ENCODE data around the gene GNA12. TPM values are rescaled to one million over a fixed set of nuclear protein-coding genes. Genes with fewer than 3 reads are reported as not detected.

GNA12 gene
- total RNA-seq, 2 experiments from 2014 or later, result 15.1 to 17.9 TPM

- H3K36me3 Mint-ChIP-seq, result peaks cover 9% of the 10 kb centered on the region
- no peak overlapping the region for H3K27ac Mint-ChIP-seq
Observed at GRCh38 chr7:2779051-2779450, 65.1 kb downstream of the GNA12 start.

GRCh38 chr7:2777898-2778535 lies 66.1 kb downstream of the GNA12 start:
- DNase-seq, result no peak
- Mint-ChIP-seq H3K27ac (no peak overlapping the region), H3K36me3 (peaks cover 7% of the 10 kb centered on the region), H3K4me1 (peaks cover 20% of the 10 kb centered on the region), H3K4me3 (no peak overlapping the region), H3K9me3 (no peaks in the 10 kb centered on the region), H3K27me3 (no peaks in the 10 kb centered on the region)

More at GRCh38 chr7:2779051-2779450, 65.1 kb downstream of the GNA12 start:
- Mint-ChIP-seq H3K9me3 (no peaks in the 10 kb centered on the region), H3K4me1 (peaks cover 17% of the 10 kb centered on the region), H3K4me3 (no peak overlapping the region), H3K27me3 (no peaks in the 10 kb centered on the region)
- DNase-seq, result no peak

GRCh38 chr7:2776401-2776800 lies 67.7 kb downstream of the GNA12 start:
- no peaks in the 10 kb centered on the region for H3K27me3 Mint-ChIP-seq
- H3K9me3 Mint-ChIP-seq, result no peaks in the 10 kb centered on the region
- no peak overlapping the region for H3K27ac Mint-ChIP-seq
- H3K36me3 Mint-ChIP-seq, result peaks cover 10% of the 10 kb centered on the region
- no peak for DNase-seq
- H3K4me1 Mint-ChIP-seq, result peaks cover 13% of the 10 kb centered on the region
- no peak overlapping the region for H3K4me3 Mint-ChIP-seq

GRCh38 chr7:2775785-2776184 lies 68.3 kb downstream of the GNA12 start:
- Mint-ChIP-seq H3K27ac (no peak overlapping the region), H3K27me3 (no peaks in the 10 kb centered on the region), H3K36me3 (peaks cover 11% of the 10 kb centered on the region), H3K4me1 (peaks cover 13% of the 10 kb centered on the region), H3K4me3 (no peak overlapping the region), H3K9me3 (no peaks in the 10 kb centered on the region)
- no peak for DNase-seq

- Mint-ChIP-seq H3K4me3 (no peak overlapping the region), H3K4me1 (peaks cover 13% of the 10 kb centered on the region), H3K27me3 (no peaks in the 10 kb centered on the region), H3K9me3 (no peaks in the 10 kb centered on the region), H3K27ac (no peak overlapping the region), H3K36me3 (peaks cover 13% of the 10 kb centered on the region)
- no peak for DNase-seq
Observed at GRCh38 chr7:2775376-2775775, 68.7 kb downstream of the GNA12 start.

- H3K4me3 Mint-ChIP-seq, result no peak overlapping the region
- H3K9me3 Mint-ChIP-seq, result no peaks in the 10 kb centered on the region
- no peak for DNase-seq
- H3K4me1 Mint-ChIP-seq, result peaks cover 13% of the 10 kb centered on the region
- no peaks in the 10 kb centered on the region for H3K27me3 Mint-ChIP-seq
- H3K36me3 Mint-ChIP-seq, result peaks cover 15% of the 10 kb centered on the region
- no peak overlapping the region for H3K27ac Mint-ChIP-seq
Observed at GRCh38 chr7:2774935-2775334, 69.2 kb downstream of the GNA12 start.

GRCh38 chr7:2774280-2774679 lies 69.8 kb downstream of the GNA12 start:
- H3K27ac Mint-ChIP-seq, result no peak overlapping the region
- peaks cover 13% of the 10 kb centered on the region for H3K4me1 Mint-ChIP-seq
- H3K9me3 Mint-ChIP-seq, result no peaks in the 10 kb centered on the region
- no peak for DNase-seq
- no peak overlapping the region for H3K4me3 Mint-ChIP-seq
- H3K36me3 Mint-ChIP-seq, result peaks cover 15% of the 10 kb centered on the region
- H3K27me3 Mint-ChIP-seq, result no peaks in the 10 kb centered on the region

GRCh38 chr7:2773608-2774007 lies 70.5 kb downstream of the GNA12 start:
- Mint-ChIP-seq H3K36me3 (peaks cover 16% of the 10 kb centered on the region), H3K27me3 (no peaks in the 10 kb centered on the region), H3K27ac (no peak overlapping the region), H3K4me3 (no peak overlapping the region), H3K9me3 (no peaks in the 10 kb centered on the region), H3K4me1 (peaks cover 13% of the 10 kb centered on the region)
- no peak for DNase-seq

- H3K4me1 Mint-ChIP-seq, result peaks cover 13% of the 10 kb centered on the region
- H3K27me3 Mint-ChIP-seq, result no peaks in the 10 kb centered on the region
- DNase-seq, result no peak
- H3K27ac Mint-ChIP-seq, result no peak overlapping the region
- no peak overlapping the region for H3K4me3 Mint-ChIP-seq
- no peaks in the 10 kb centered on the region for H3K9me3 Mint-ChIP-seq
- peaks cover 15% of the 10 kb centered on the region for H3K36me3 Mint-ChIP-seq
Observed at GRCh38 chr7:2771274-2771731, 72.8 kb downstream of the GNA12 start.

GRCh38 chr7:2764621-2765020 lies 79.5 kb downstream of the GNA12 start:
- DNase-seq, result no peak
- no peak overlapping the region for H3K27ac Mint-ChIP-seq
- peaks cover 16% of the 10 kb centered on the region for H3K4me1 Mint-ChIP-seq
- H3K27me3 Mint-ChIP-seq, result no peaks in the 10 kb centered on the region
- no peaks in the 10 kb centered on the region for H3K9me3 Mint-ChIP-seq
- H3K36me3 Mint-ChIP-seq, result peaks cover 9% of the 10 kb centered on the region
- H3K4me3 Mint-ChIP-seq, result no peak overlapping the region

- no peaks in the 10 kb centered on the region for H3K27me3 Mint-ChIP-seq
- no peak overlapping the region for H3K4me3 Mint-ChIP-seq
- H3K4me1 Mint-ChIP-seq, result peaks cover 23% of the 10 kb centered on the region
- no peak overlapping the region for H3K27ac Mint-ChIP-seq
- no peak for DNase-seq
- peaks cover 12% of the 10 kb centered on the region for H3K36me3 Mint-ChIP-seq
- no peaks in the 10 kb centered on the region for H3K9me3 Mint-ChIP-seq
Observed at GRCh38 chr7:2763597-2763996, 80.5 kb downstream of the GNA12 start.

- peaks cover 15% of the 10 kb centered on the region for H3K36me3 Mint-ChIP-seq
- no peak overlapping the region for H3K4me3 Mint-ChIP-seq
- DNase-seq, result no peak
- no peak overlapping the region for H3K27ac Mint-ChIP-seq
- peaks cover 38% of the 10 kb centered on the region for H3K4me1 Mint-ChIP-seq
- no peaks in the 10 kb centered on the region for H3K9me3 Mint-ChIP-seq
- no peaks in the 10 kb centered on the region for H3K27me3 Mint-ChIP-seq
Observed at GRCh38 chr7:2761801-2762497, 82.2 kb downstream of the GNA12 start.

- DNase-seq, result no peak
- Mint-ChIP-seq H3K9me3 (no peaks in the 10 kb centered on the region), H3K27ac (no peak overlapping the region), H3K4me1 (peaks cover 38% of the 10 kb centered on the region), H3K36me3 (peaks cover 22% of the 10 kb centered on the region), H3K4me3 (no peak overlapping the region), H3K27me3 (no peaks in the 10 kb centered on the region)
Observed at GRCh38 chr7:2761131-2761624, 82.9 kb downstream of the GNA12 start.

GRCh38 chr7:2760098-2760889 lies 83.8 kb downstream of the GNA12 start:
- peaks cover 35% of the 10 kb centered on the region for H3K4me1 Mint-ChIP-seq
- peaks cover 30% of the 10 kb centered on the region for H3K36me3 Mint-ChIP-seq
- DNase-seq, result no peak
- H3K4me3 Mint-ChIP-seq, result no peak overlapping the region
- H3K27ac Mint-ChIP-seq, result no peak overlapping the region
- peaks cover 2% of the 10 kb centered on the region for H3K9me3 Mint-ChIP-seq
- no peaks in the 10 kb centered on the region for H3K27me3 Mint-ChIP-seq

- Mint-ChIP-seq H3K36me3 (peaks cover 33% of the 10 kb centered on the region), H3K27me3 (no peaks in the 10 kb centered on the region), H3K4me3 (no peak overlapping the region), H3K4me1 (peaks cover 35% of the 10 kb centered on the region), H3K9me3 (peaks cover 2% of the 10 kb centered on the region), H3K27ac (no peak overlapping the region)
- DNase-seq, result no peak
Observed at GRCh38 chr7:2759736-2760097, 84.4 kb downstream of the GNA12 start.
